Liver (tissue), 9 donors: ENCODE results near the gene PAGE2B. TPM values are rescaled to one million over a fixed set of nuclear protein-coding genes. Genes with fewer than 3 reads are reported as not detected.

ENCODE experiments used
- DNase-seq: peaks from one replicate; pipeline ENCODE4 v3.0.0-alpha.2; 2017; ENCODE audit warnings: low spot score
- H3K27ac ChIP-seq, 2 donors: one replicate each; pipeline ENCODE4 v1.7.0; 2013; ENCODE audit warnings: inconsistent platforms in 2 of 2, low read length in 2 of 2, control low read depth in 1 of 2, low read depth in 1 of 2, mild to moderate bottlenecking in 1 of 2
- H3K27me3 ChIP-seq, 4 donors: one replicate each; pipeline versions ENCODE4 v1.6.1 to v1.7.0; 2013; ENCODE audit warnings: low read length in 3 of 4, inconsistent platforms in 1 of 4, mild to moderate bottlenecking in 1 of 4, moderate library complexity in 1 of 4; ENCODE audit not compliant: control insufficient read depth in 4 of 4, insufficient read depth in 4 of 4
- H3K36me3 ChIP-seq, 4 donors: one replicate each; pipeline versions ENCODE4 v1.6.1 to v1.7.0; 2013; ENCODE audit warnings: low read length in 3 of 4, mild to moderate bottlenecking in 3 of 4, low read depth in 1 of 4, moderate library complexity in 1 of 4; ENCODE audit not compliant: control insufficient read depth in 4 of 4, insufficient read depth in 3 of 4
- H3K4me1 ChIP-seq, 4 donors: one replicate each; pipeline versions ENCODE4 v1.6.1 to v1.7.0; 2013; ENCODE audit warnings: low read length in 3 of 4, mild to moderate bottlenecking in 3 of 4, moderate library complexity in 1 of 4; ENCODE audit not compliant: control insufficient read depth in 4 of 4, insufficient read depth in 4 of 4
- H3K4me3 ChIP-seq, 3 donors: one replicate each; pipeline versions ENCODE4 v1.6.1 to v1.7.0; 2013; ENCODE audit warnings: low read length in 3 of 3, control low read depth in 1 of 3, low read depth in 1 of 3, mild to moderate bottlenecking in 1 of 3
- H3K9ac ChIP-seq, 2 donors: one replicate each; pipeline ENCODE4 v1.7.0; 2013; ENCODE audit warnings: low read length in 2 of 2, mild to moderate bottlenecking in 2 of 2, moderate library complexity in 2 of 2, control low read depth in 1 of 2, low read depth in 1 of 2
- H3K9me3 ChIP-seq, 4 donors: one replicate each; pipeline versions ENCODE4 v1.6.1 to v1.7.0; 2013; ENCODE audit warnings: low read length in 3 of 4; ENCODE audit not compliant: control insufficient read depth in 4 of 4
- EGR1 ChIP-seq, 2 donors: IDR thresholded peaks; 2 replicates each; pipeline ENCODE4 v1.6.1; 2016 to 2018; ENCODE audit warnings: antibody characterized with exemption in 2 of 2, low read depth in 2 of 2
- FOXA1 ChIP-seq: IDR thresholded peaks from 2 replicates; pipeline ENCODE4 v1.6.1; 2016; ENCODE audit warnings: antibody characterized with exemption
- FOXA2 ChIP-seq: IDR thresholded peaks from 2 replicates; pipeline ENCODE4 v1.6.1; 2016; ENCODE audit warnings: antibody characterized with exemption
- GABPA ChIP-seq, 2 donors: IDR thresholded peaks in 1 of 2; conservative IDR thresholded peaks in 1 of 2; 2 replicates each; pipeline ENCODE4 v1.6.1; 2016; ENCODE audit warnings: antibody characterized with exemption in 2 of 2, mild to moderate bottlenecking in 1 of 2, moderate library complexity in 1 of 2
- HNF4A ChIP-seq, 2 donors: conservative IDR thresholded peaks; 2 replicates each; pipeline ENCODE4 v1.6.1; 2016; ENCODE audit warnings: antibody characterized with exemption in 2 of 2, mild to moderate bottlenecking in 2 of 2
- HNF4G ChIP-seq: IDR thresholded peaks from 2 replicates; pipeline ENCODE4 v1.6.1; 2016; ENCODE audit warnings: antibody characterized with exemption
- JUND ChIP-seq, 2 donors: IDR thresholded peaks; 2 replicates each; pipeline ENCODE4 v1.6.1; 2016; ENCODE audit warnings: antibody characterized with exemption in 2 of 2
- NR2F2 ChIP-seq: IDR thresholded peaks from 2 replicates; pipeline ENCODE4 v1.6.1; 2016; ENCODE audit warnings: antibody characterized with exemption
- RAD21 ChIP-seq, 2 donors: IDR thresholded peaks; 2 replicates each; pipeline ENCODE4 v1.6.1; 2016; ENCODE audit warnings: antibody characterized with exemption in 2 of 2, mild to moderate bottlenecking in 2 of 2
- RXRA ChIP-seq, 2 donors: IDR thresholded peaks; 2 replicates each; pipeline ENCODE4 v1.6.1; 2017 to 2018; ENCODE audit warnings: antibody characterized with exemption in 2 of 2, mild to moderate bottlenecking in 1 of 2
- SP1 ChIP-seq: IDR thresholded peaks from 2 replicates; pipeline ENCODE4 v1.6.1; 2018; ENCODE audit warnings: antibody characterized with exemption, mild to moderate bottlenecking
- TAF1 ChIP-seq: conservative IDR thresholded peaks from 2 replicates; pipeline ENCODE4 v1.6.1; 2016; ENCODE audit warnings: antibody characterized with exemption, mild to moderate bottlenecking
- WGBS: extraction: QIAGEN DNeasy Blood & Tissue Kit; methylation state at CpG from one replicate; pipeline ENCODE4 v1.1.7; 2013; 5-methylcytosine and 5-hydroxymethylcytosine counted together
- polyA plus RNA-seq, 2 donors: library from polyadenylated mRNA; stranded (reverse) in 1 of 2; unstranded in 1 of 2; fragments of 200-250 nt in 1 of 2; fragments of >200 nt in 1 of 2; fragmentation: Nextera tagmentation in 1 of 2; extraction: Ambion mirVana in 1 of 2; gene quantifications; one replicate each; pipeline versions ENCODE4 v1.2.1 to v1.2.3, GENCODE V29; 2013 to 2015
- total RNA-seq, 2 donors: library from RNA; depleted of rRNA; stranded (reverse); fragments of >200 nt; gene quantifications; one replicate each; pipeline ENCODE4 v1.2.3, GENCODE V29; 2014
- TF ChIP-seq, protein P1 (sequence below): fragments of 150-350 bp; IDR thresholded peaks from 2 replicates; pipeline ENCODE4 v1.5.1; 2017; ENCODE audit warnings: improper control_type of control experiment, low read depth, low read length; ENCODE audit not compliant: missing input control
- TF ChIP-seq, protein P2 (sequence below): IDR thresholded peaks from 2 replicates; pipeline ENCODE4 v1.6.1; 2016; ENCODE audit warnings: antibody characterized with exemption
- TF ChIP-seq, protein P3 (sequence below): IDR thresholded peaks from 2 replicates; pipeline ENCODE4 v1.6.1; 2016; ENCODE audit warnings: antibody characterized with exemption
- TF ChIP-seq, protein P4 (sequence below): IDR thresholded peaks from 2 replicates; pipeline ENCODE4 v1.6.1; 2016; ENCODE audit warnings: antibody characterized with exemption, mild to moderate bottlenecking
- TF ChIP-seq, protein P5 (sequence below): IDR thresholded peaks from 2 replicates; pipeline ENCODE4 v1.6.1; 2016; ENCODE audit warnings: antibody characterized with exemption
- donor health status: healthy.
- donor health status: healthy.
- donor health status: healthy.
- donor health status: healthy.
- donor health status: healthy.

Gene PAGE2B
- total and polyA plus RNA-seq, 4 donors = 0.28 TPM; not detected in 3

DNA sequence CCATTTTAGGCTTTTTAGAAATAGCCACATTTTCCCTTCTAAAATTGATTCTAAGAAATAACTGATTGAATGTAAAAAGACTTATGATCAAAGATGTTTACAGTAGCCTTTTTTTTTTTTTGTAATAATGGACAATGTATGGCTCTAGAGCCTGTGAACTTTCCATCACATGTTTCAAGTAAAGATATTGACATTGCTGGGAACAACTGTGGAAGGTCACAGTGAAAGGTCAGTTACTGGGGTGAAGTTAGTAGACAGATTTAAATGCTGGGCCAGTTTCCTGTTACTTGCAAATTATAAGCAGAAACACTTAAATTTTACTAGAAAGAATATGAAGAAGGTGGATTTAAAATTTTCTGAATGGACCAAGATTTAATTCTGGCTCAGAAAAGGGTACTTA, 32.4 kb downstream of the PAGE2B start:
- Histone ChIP-seq H3K27ac (no peak overlapping the region), H3K36me3 (no peaks in the 10 kb centered on the region), H3K4me3 (no peak overlapping the region), H3K9me3 (peaks cover 0 to 4% (median 0%) of the 10 kb centered on the region in 4 donors), H3K9ac (no peak overlapping the region), H3K27me3 (peaks cover 0 to 2% (median 0%) of the 10 kb centered on the region in 4 donors), H3K4me1 (no peaks in the 10 kb centered on the region)
- TF ChIP-seq GABPA (IDR thresholded peaks at IDR 0.05 in 1 of 2, conservative IDR thresholded peaks at IDR 0.05 in 1 of 2) (no peak), FOXA2 (no peak), NR2F2 (no peak), TAF1 (no peak), JUND (IDR thresholded peaks at IDR 0.05) (no peak), EGR1 (IDR thresholded peaks at IDR 0.05; ENCODE audit: low read depth in 2 of 2) (no peak), RXRA (IDR thresholded peaks at IDR 0.05) (no peak)
- TF ChIP-seq, protein P1, sequence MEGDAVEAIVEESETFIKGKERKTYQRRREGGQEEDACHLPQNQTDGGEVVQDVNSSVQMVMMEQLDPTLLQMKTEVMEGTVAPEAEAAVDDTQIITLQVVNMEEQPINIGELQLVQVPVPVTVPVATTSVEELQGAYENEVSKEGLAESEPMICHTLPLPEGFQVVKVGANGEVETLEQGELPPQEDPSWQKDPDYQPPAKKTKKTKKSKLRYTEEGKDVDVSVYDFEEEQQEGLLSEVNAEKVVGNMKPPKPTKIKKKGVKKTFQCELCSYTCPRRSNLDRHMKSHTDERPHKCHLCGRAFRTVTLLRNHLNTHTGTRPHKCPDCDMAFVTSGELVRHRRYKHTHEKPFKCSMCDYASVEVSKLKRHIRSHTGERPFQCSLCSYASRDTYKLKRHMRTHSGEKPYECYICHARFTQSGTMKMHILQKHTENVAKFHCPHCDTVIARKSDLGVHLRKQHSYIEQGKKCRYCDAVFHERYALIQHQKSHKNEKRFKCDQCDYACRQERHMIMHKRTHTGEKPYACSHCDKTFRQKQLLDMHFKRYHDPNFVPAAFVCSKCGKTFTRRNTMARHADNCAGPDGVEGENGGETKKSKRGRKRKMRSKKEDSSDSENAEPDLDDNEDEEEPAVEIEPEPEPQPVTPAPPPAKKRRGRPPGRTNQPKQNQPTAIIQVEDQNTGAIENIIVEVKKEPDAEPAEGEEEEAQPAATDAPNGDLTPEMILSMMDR = no peak
- TF ChIP-seq, protein P2, sequence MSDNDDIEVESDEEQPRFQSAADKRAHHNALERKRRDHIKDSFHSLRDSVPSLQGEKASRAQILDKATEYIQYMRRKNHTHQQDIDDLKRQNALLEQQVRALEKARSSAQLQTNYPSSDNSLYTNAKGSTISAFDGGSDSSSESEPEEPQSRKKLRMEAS = no peak
- TF ChIP-seq, protein P3, sequence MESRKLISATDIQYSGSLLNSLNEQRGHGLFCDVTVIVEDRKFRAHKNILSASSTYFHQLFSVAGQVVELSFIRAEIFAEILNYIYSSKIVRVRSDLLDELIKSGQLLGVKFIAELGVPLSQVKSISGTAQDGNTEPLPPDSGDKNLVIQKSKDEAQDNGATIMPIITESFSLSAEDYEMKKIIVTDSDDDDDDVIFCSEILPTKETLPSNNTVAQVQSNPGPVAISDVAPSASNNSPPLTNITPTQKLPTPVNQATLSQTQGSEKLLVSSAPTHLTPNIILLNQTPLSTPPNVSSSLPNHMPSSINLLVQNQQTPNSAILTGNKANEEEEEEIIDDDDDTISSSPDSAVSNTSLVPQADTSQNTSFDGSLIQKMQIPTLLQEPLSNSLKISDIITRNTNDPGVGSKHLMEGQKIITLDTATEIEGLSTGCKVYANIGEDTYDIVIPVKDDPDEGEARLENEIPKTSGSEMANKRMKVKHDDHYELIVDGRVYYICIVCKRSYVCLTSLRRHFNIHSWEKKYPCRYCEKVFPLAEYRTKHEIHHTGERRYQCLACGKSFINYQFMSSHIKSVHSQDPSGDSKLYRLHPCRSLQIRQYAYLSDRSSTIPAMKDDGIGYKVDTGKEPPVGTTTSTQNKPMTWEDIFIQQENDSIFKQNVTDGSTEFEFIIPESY = no peak
- no peak for DNase-seq

DNA sequence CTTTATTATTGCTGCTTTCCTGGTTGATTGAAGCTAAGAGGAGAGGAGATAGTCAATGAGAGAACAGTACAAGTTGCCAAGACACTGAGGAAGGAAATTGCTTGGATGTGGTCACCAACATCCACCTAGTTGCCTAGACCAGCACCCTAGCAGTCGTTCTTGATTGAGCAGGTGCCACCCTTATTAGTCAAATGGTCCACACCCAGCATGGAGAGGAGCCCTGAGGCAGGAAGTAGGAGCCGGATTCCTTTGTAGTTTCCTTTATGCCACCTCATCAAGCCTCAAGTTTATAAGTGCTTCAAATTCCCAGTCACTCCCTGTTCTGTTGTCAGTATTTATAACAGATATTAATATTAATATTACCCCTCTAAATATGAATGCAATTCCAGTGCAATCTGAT, 33.1 kb downstream of the PAGE2B start:
- DNase-seq = no peak
- peaks cover 0 to 4% (median 0%) of the 10 kb centered on the region in 4 donors for H3K9me3 ChIP-seq
- H3K36me3 ChIP-seq = no peaks in the 10 kb centered on the region
- no peak overlapping the region for H3K9ac ChIP-seq
- H3K27ac ChIP-seq = no peak overlapping the region
- H3K27me3 ChIP-seq = peaks cover 0 to 2% (median 0%) of the 10 kb centered on the region in 4 donors
- TF ChIP-seq NR2F2 (no peak), HNF4A (conservative IDR thresholded peaks at IDR 0.05) (no peak), FOXA1 (no peak), HNF4G (no peak), RAD21 (IDR thresholded peaks at IDR 0.05) (no peak), EGR1 (IDR thresholded peaks at IDR 0.05; ENCODE audit: low read depth in 2 of 2) (no peak), JUND (IDR thresholded peaks at IDR 0.05) (no peak), FOXA2 (no peak), RXRA (IDR thresholded peaks at IDR 0.05) (no peak), GABPA (IDR thresholded peaks at IDR 0.05 in 1 of 2, conservative IDR thresholded peaks at IDR 0.05 in 1 of 2) (no peak), SP1 (no peak), TAF1 (no peak)
- TF ChIP-seq, protein P4, sequence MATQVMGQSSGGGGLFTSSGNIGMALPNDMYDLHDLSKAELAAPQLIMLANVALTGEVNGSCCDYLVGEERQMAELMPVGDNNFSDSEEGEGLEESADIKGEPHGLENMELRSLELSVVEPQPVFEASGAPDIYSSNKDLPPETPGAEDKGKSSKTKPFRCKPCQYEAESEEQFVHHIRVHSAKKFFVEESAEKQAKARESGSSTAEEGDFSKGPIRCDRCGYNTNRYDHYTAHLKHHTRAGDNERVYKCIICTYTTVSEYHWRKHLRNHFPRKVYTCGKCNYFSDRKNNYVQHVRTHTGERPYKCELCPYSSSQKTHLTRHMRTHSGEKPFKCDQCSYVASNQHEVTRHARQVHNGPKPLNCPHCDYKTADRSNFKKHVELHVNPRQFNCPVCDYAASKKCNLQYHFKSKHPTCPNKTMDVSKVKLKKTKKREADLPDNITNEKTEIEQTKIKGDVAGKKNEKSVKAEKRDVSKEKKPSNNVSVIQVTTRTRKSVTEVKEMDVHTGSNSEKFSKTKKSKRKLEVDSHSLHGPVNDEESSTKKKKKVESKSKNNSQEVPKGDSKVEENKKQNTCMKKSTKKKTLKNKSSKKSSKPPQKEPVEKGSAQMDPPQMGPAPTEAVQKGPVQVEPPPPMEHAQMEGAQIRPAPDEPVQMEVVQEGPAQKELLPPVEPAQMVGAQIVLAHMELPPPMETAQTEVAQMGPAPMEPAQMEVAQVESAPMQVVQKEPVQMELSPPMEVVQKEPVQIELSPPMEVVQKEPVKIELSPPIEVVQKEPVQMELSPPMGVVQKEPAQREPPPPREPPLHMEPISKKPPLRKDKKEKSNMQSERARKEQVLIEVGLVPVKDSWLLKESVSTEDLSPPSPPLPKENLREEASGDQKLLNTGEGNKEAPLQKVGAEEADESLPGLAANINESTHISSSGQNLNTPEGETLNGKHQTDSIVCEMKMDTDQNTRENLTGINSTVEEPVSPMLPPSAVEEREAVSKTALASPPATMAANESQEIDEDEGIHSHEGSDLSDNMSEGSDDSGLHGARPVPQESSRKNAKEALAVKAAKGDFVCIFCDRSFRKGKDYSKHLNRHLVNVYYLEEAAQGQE = no peak
- TF ChIP-seq, protein P1 = no peak
- TF ChIP-seq, protein P5, sequence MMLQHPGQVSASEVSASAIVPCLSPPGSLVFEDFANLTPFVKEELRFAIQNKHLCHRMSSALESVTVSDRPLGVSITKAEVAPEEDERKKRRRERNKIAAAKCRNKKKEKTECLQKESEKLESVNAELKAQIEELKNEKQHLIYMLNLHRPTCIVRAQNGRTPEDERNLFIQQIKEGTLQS = no peak
- TF ChIP-seq, protein P3 = no peak
- TF ChIP-seq, protein P2 = no peak
- WGBS = 74% methylated on average over 2 of the region's 2 CpGs
- no peak overlapping the region for H3K4me3 ChIP-seq
- no peaks in the 10 kb centered on the region for H3K4me1 ChIP-seq
